GM21390 (cell line): Measurements from ENCODE around the gene TEX38.
"Not testable (repeated sequence)": the region's sequence is repeated elsewhere in the genome, so short reads cannot be mapped to it uniquely, and the experiment has no call there.

Source experiments
- ATAC-seq: cut with Tn5 transposase; IDR thresholded peaks from one replicate; pipeline ENCODE4 v1.9.1; 2021; ENCODE audit not compliant: unreplicated experiment

TEX38 gene

DNA sequence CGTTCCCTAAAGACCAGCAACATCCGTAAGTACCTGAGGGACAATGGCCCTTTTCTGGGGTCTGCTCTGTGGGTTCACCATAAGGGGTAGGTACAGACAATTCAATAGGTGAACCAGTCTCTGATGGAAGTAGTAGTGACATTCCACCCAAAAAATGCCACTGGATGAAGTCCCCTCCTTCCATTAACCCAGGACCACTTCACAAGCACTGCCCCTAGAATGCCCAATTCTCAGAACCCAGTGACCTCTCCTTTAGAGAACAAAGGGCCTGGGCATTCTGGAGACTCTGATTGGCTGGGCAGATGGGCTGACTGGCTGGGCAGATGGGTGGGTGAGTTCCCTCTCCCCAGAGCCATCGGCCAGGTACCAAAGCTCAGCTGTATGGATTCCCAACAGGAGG is at the start of gene TEX38:
Gene TEX38 (plus strand): TSS at position 301 of the 400 bp plus-strand sequence. CDS start 81 bp downstream, at position 382.
- no peak for ATAC-seq

DNA sequence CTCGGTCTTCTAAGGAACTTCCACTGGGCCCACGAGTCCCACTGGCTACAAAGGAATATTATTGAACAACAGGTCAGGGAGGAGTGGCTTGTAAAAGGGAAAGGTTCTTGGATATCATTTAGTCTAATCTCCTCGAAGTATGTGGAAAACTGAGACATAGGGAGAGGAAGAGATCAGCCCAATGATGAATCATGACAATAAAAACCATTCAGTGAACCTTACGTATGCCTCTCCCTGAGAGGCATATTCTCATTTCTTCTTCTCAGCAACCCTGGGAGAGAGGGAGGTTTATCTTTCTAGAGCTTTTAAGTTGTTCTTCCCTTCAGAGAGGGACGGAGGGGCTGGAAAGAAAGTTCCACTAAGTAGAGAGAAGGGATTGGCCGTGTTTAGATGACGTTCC is 49.7 kb upstream of the TEX38 start:
- ATAC-seq: no peak

DNA sequence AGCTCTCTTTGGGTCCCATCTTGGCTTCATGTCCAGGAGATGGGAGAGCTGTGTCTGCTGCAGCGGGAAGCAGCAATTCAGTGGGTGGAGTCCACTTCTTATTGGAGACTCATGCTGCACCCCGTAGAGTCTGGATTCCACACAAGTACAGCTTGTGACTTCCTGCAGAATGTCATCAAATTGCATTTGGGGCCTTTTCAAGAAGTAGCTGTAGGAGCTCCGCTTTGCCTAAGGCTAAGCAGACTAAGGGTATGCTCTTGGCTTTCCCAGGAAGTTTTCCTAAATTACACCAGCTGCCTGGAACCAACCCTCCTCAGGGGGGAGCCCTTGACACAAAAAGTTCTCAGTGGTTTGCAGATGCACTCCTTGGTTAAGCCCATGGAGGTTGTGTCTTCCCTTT is 49.3 kb upstream of the TEX38 start:
- ATAC-seq: no peak

DNA sequence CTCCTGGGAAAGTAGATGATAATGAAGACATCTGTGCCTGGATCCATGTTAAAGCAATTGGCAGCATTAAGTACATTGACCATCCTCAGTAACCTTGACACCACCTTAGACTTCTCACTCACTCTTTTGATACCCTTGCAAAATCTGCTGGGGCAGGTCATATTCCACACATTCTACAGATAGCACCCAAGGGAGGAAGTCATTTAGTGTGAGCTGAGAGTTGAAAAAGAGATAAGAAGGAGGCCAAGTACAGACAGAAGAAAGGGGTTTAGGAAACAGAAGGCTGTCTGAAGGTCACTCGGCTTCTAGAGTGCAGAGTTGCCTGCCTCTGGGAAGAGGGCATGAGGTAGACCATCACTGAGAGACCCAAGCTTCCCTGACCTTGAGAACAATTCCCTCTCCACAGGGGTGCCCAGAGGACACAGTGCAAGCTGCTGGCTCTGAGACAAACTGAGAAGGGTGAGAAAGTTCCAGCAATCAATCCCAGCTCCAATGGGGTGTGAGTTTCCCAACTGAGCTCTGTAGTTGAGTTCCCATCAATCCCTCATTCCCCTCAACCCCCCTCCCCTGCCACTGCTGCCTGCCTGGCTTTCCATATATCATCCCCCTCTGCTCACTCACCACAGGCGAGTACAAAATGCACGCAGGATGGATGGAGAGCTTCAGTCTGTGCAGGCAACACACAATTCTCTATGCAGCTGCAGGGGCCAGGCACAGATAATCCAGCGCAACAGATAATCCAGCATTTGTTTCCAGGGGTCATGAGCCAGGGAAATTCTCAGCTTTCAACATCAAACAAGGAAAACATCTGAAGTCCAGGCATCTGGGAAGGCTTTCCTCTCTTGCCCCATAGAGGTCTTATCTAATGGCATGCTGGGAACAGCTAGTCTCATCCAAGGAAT is 47.7 kb upstream of the TEX38 start:
- ATAC-seq: no peak

DNA sequence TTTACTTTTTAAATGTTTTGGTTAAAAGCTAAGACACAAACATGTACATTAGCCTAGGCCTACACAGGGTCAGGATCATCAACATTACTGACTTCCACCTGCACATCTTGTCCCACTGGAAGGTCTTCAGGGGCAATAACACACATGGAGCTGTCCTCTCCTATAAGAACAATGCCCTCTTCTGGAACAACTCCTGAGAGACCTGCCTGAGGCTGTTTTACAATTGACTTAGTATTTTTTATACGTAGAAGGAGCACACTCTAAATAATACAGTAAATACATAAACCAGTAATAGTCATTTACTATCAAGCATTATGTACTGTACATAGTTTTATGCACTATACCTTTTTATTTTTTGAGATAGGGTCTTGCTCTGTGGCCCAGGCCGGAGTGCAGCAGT is 40.9 kb upstream of the TEX38 start:
- no peak for ATAC-seq

- ATAC-seq: no peak
Measured at GRCh38 chr1:46635205-46635604, 36.4 kb upstream of the TEX38 start.

DNA sequence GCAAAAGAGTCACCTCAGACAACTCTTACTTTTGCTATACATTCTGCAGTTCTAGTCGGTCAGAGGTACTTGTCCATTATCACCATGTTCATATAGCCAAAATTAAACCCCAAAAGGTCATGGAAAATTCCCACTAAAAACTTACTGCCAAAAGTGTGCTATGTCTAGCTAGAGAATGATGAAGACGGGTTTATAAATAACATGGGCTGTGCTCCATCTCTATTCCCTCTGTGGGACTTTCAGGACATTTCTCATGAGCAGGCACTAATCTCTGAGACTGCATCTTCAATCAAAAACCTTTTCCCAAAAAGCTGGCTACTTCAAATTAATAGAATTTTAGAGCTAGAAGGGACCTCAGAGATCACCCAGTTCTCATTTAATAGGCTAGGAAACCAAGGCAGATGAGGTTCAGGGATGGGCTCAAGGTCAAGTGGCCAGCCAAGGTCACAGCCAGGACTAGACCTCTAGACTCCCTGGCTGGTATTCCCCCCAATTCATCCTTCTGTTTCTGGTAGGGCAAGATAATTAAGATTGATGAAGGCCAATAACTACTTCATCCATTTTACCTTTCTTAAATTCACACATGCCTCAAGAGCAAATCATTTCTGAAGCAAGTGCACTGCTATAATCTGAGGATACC is 34.1 kb upstream of the TEX38 start:
- ATAC-seq: no peak

- ATAC-seq: no peak
Measured at GRCh38 chr1:46638921-46639320, 32.7 kb upstream of the TEX38 start.

DNA sequence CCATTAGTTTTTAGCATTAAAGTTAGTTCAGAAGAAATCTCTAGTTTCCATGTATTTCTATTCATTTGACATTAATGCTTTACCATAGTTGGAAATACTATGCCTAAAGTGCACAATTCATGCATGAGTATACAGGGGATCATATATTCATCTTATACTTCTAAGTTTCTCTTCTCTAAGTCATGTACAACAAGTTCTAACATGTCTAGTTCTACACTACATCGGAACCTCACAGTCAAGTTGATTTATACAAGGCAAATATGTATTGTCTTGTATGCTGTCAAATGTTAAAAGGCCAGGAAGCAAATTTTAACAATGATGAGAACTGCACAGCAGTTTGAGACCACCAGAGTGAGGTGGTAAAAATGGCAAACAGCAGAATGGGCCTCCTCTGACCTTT is 32.1 kb upstream of the TEX38 start:
- no peak for ATAC-seq

DNA sequence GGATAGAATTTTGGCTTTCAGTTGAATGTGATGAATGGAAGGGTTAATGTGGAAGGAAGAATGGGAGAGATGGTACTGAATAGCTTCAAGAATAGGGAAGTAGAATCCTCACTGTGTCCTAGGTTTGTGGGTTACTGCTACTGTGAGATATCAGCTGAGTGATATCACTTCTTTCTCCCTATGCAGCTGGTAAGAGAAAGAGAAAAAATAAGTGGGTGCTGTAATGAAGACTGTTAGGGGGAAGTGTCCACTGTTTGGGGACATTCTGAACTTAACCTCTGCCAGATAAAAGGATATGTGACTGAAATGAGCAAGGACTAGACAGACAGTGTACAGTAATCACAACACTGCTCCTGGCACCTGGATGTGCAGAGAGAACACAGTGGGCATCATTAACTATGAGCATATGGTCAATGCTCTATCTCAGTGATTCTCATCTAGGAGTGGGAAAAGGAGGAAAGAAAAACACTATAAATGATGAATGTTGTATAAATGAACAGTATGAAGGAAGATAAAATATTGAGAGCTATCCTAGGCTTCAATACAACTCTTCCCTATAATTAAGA is 29.5 kb upstream of the TEX38 start:
- ATAC-seq: no peak

GRCh38 chr1:46643368-46643775 is 28.3 kb upstream of the TEX38 start:
- no peak for ATAC-seq

DNA sequence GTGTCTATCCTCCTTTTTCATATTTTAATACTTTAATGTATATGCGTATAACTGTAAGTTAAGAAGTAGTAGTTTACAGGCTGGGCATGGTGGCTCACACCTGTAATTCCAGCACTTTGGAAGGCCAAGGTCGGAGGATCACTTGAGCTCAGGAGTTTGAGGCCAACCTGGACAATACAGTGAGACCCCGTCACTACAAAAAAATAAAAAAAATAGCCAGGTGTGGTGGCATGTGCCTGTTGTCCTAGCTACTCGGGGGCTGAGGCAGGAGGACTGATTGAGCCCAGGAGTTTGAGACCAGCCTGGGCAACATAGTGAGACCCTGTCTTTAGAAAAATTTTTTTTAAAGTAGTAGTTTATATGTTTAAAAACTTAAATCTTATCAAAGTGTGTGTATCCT is 25.8 kb upstream of the TEX38 start:
- ATAC-seq: no peak

- ATAC-seq: no peak
Measured at GRCh38 chr1:46646331-46646730, 25.3 kb upstream of the TEX38 start.

DNA sequence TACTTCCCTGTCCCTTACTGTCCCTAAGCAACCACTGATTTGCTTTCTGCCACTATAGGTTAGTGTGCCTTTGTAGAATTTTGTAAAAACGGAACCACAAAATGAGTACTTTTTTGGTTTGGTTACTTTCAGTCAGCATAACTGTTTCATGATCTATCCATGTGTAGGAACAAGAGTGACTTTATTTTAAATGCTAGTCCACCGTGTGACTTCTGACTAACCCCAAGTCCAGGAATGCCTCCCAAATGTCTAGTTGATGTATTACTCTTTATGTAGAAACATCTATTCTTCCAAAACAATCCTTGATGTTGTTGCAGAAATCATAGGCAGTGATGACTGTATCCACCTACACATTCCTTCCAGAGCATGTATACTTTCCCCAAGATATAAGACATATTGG is 24.8 kb upstream of the TEX38 start:
- ATAC-seq: no peak

DNA sequence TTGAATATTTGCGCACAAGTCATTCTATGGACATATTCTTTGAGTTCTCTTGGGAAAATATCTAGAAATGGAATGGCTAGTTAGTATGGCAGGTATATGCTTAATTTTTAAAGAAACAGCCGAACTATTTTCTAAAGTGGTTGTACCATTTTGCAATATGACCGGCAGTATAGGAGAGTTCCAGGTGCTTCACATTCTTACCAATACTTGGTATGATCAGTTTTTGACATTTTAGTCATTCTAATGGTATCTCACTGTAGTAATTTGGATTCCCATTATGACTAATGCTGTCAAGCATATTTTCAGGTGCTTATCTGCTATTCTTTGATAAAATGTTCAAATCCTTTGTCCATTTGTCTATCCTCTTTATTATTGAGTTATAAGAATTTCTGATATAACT is 24.0 kb upstream of the TEX38 start:
- no peak for ATAC-seq

GRCh38 chr1:46649764-46650163 is 21.9 kb upstream of the TEX38 start:
- ATAC-seq: no peak

GRCh38 chr1:46650491-46650890 is 21.2 kb upstream of the TEX38 start:
- no peak for ATAC-seq

GRCh38 chr1:46651152-46651551 is 20.5 kb upstream of the TEX38 start:
- ATAC-seq: not testable (repeated sequence)

GRCh38 chr1:46652321-46653100 is 19.1 kb upstream of the TEX38 start:
- ATAC-seq: no peak

GRCh38 chr1:46653405-46653958 is 18.2 kb upstream of the TEX38 start:
- no peak for ATAC-seq

DNA sequence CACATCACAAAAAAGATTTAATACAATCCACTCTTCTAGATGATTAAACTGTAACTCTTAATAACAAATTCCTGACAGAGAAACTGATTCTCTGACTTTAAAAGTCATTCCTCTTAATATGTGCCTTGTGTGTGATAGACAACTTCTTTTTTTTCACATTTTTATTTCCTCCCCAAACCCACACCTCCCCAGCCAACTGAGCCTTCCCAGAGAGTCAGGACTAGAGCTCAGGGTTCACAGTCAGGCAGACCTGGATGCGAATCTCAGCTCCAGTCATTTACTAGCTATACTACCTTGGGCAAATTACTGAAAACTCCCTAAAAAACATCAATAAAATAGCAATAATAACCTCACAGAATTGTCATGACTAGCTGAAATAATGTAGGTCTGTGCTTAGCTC is 17.6 kb upstream of the TEX38 start:
- no peak for ATAC-seq
